Cardiac ventricle fibroblast (primary cell): ENCODE data around the gene OR8K3. TPM values are rescaled to one million over a fixed set of nuclear protein-coding genes. Genes with fewer than 3 reads are reported as not detected.

ENCODE experiments used
- total RNA-seq: library from RNA; depleted of rRNA; stranded (reverse); fragments of >200 nt; gene quantifications from 2 replicates; pipeline ENCODE4 v1.2.3, GENCODE V29; 2015

Gene OR8K3
- total RNA-seq, result not detected in 2 replicates

DNA sequence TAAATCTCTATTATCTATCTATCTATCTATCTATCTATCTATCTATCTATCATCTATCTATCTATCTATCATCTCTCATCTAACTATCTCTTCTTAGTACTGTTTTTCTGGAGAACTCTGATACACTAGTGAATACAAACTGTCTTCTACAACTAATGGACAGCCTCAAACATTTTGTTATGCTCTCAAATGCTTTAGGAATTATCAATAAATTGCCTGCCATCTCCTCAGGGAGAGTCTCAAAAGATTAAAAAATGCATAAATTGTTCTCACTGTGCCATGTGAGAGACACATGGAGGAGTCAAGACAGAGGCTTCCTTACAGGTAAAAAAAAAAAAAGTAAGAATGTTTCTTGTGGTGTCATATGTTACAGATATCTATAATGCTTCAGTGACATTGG lies at the start of gene OR8K3:
OR8K3 (plus strand) TSS at position 301 of the 400 bp plus-strand sequence. CDS start 3,163 bp downstream, outside the sequence.

GRCh38 chr11:56273854-56274253 lies 41.1 kb upstream of the OR8K3 start, which contains the start of gene OR5T1:
Gene OR5T1, plus strand, starts transcription at chr11:56274154. Its CDS starts 1,485 bp downstream, at chr11:56275639.

DNA sequence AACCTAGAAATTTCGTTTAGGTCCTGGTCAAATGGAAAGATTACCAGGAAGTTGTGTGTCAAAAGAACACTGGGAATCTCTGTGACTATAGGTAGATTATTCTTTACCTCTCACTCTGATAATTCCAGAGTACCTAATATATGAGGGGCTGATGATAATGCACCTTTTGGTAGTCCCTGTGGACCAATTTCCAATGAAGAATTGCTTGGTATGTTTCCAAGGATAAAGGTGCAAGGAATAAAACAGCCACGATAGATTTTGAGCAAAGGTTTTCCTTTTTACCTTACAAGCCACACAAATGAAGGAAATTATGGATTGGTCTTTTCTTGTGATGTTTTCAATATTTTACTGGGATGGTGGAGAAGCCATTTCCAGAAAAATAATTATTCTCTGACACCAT lies 22.8 kb upstream of the OR8K3 start, which contains the start of gene OR8H1:
OR8H1 (minus strand) TSS at position 101 of the 400 bp plus-strand sequence. CDS start 1,192 bp downstream, outside the sequence.

GRCh38 chr11:56345739-56346138 lies 30.8 kb downstream of the OR8K3 start, which contains the start of gene OR8K1:
Gene OR8K1, plus strand, starts transcription at chr11:56346039. Its CDS starts 0 bp downstream, at chr11:56346039.

GRCh38 chr11:56353991-56354390 lies 39.0 kb downstream of the OR8K3 start, which contains the start of gene OR8J1:
Gene OR8J1, plus strand, starts transcription at chr11:56354291. Its CDS starts 5,956 bp downstream, at chr11:56360247.

Other genes starting within 250 kb of the OR8K3 start
- not detected in 2 replicates for gene OR8I2, start 221.8 kb upstream of the OR8K3 start, total RNA-seq
- gene OR8H2, start 211.5 kb upstream of the OR8K3 start, total RNA-seq, result not detected in 2 replicates
- gene OR8H3, start 192.8 kb upstream of the OR8K3 start, total RNA-seq, result not detected in 2 replicates
- not detected in 2 replicates for gene OR8J3, start 174.9 kb upstream of the OR8K3 start, total RNA-seq
- not detected in 2 replicates for gene OR8K5, start 154.8 kb upstream of the OR8K3 start, total RNA-seq
- gene OR5J2, start 138.5 kb upstream of the OR8K3 start, total RNA-seq, result not detected in 2 replicates
- gene OR5T2, start 80.9 kb upstream of the OR8K3 start, total RNA-seq, result not detected in 2 replicates
- gene OR5T3, start 62.9 kb upstream of the OR8K3 start, total RNA-seq, result not detected in 2 replicates
- gene OR5T1, start 41.0 kb upstream of the OR8K3 start, total RNA-seq, result not detected in 2 replicates
- not detected in 2 replicates for gene OR8H1, start 22.9 kb upstream of the OR8K3 start, total RNA-seq
- not detected in 2 replicates for gene OR8K1, start 30.9 kb downstream of the OR8K3 start, total RNA-seq
- gene OR8J1, start 39.1 kb downstream of the OR8K3 start, total RNA-seq, result not detected in 2 replicates
- gene OR8U1, start 60.5 kb downstream of the OR8K3 start, total RNA-seq, result not detected in 2 replicates
- gene OR5AL1, start 97.6 kb downstream of the OR8K3 start, total RNA-seq, result not detected in 2 replicates
- gene OR5M3, start 158.2 kb downstream of the OR8K3 start, total RNA-seq, result not detected in 2 replicates
- not detected in 2 replicates for gene OR5M8, start 176.2 kb downstream of the OR8K3 start, total RNA-seq
- gene OR5M11, start 228.1 kb downstream of the OR8K3 start, total RNA-seq, result not detected in 2 replicates